ENCODE data around the gene SLC39A12.

The SLC39A12 gene

DNA sequence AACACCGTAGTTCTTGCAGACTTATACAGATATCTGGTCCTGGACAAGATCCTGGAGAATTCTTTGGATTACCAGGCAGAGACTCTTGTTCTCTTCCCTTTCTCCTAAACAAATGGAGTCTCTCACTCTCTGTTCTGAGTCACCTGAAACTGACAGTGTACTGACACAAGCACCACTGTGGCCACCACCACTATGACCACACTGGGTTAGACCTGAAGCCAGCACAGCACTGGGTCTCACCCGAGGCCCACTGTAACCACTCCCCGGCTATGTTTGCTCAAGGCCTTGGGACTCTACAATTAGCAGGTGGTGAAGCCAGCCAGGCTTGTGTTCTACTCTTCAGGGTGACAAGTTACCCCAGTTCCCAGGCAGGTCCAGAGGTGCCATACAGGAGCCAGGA, 22.8 kb downstream of the SLC39A12 start:
- H3K4me2 ChIP-seq (ENCODE audit: low read depth, low read length, poor library complexity, severe bottlenecking), result no peak overlapping the region
- no peaks in the 10 kb centered on the region for H3F3A ChIP-seq (ENCODE audit: insufficient read depth)
- TF ChIP-seq, protein P1, sequence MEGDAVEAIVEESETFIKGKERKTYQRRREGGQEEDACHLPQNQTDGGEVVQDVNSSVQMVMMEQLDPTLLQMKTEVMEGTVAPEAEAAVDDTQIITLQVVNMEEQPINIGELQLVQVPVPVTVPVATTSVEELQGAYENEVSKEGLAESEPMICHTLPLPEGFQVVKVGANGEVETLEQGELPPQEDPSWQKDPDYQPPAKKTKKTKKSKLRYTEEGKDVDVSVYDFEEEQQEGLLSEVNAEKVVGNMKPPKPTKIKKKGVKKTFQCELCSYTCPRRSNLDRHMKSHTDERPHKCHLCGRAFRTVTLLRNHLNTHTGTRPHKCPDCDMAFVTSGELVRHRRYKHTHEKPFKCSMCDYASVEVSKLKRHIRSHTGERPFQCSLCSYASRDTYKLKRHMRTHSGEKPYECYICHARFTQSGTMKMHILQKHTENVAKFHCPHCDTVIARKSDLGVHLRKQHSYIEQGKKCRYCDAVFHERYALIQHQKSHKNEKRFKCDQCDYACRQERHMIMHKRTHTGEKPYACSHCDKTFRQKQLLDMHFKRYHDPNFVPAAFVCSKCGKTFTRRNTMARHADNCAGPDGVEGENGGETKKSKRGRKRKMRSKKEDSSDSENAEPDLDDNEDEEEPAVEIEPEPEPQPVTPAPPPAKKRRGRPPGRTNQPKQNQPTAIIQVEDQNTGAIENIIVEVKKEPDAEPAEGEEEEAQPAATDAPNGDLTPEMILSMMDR (IDR thresholded peaks at IDR 0.05; ENCODE audit: insufficient read depth, low read length, poor library complexity, severe bottlenecking), result no peak
- TF ChIP-seq EZH2phosphoT487 (conservative IDR thresholded peaks at IDR 0.05; ENCODE audit: low read length), result no peak
- H3K9me3 ChIP-seq (ENCODE audit: insufficient read depth, low read length), result peaks cover 2% of the 10 kb centered on the region; the same call in 1 of the 2 replicates
- H3K4me3 ChIP-seq (ENCODE audit: insufficient read depth, low read length, poor library complexity, severe bottlenecking), result no peak overlapping the region
- H3K27me3 ChIP-seq (ENCODE audit: low read length), result no peaks in the 10 kb centered on the region
- no peak overlapping the region for H3K9ac ChIP-seq (ENCODE audit: low read length)
- H2AFZ ChIP-seq (ENCODE audit: low read depth, low read length, severe bottlenecking), result no peak overlapping the region
- no peaks in the 10 kb centered on the region for H3K9me2 ChIP-seq (replicated peaks; ENCODE audit: insufficient read depth, low read length)
- no peaks in the 10 kb centered on the region for H3K36me3 ChIP-seq (ENCODE audit: low read length)
- no peaks in the 10 kb centered on the region for H3K79me2 ChIP-seq (ENCODE audit: insufficient read depth, low read length)
- no peak overlapping the region for H3K27ac ChIP-seq (ENCODE audit: low read depth, low read length)
- no peaks in the 10 kb centered on the region for H4K20me1 ChIP-seq (ENCODE audit: low read depth, low read length)

DNA sequence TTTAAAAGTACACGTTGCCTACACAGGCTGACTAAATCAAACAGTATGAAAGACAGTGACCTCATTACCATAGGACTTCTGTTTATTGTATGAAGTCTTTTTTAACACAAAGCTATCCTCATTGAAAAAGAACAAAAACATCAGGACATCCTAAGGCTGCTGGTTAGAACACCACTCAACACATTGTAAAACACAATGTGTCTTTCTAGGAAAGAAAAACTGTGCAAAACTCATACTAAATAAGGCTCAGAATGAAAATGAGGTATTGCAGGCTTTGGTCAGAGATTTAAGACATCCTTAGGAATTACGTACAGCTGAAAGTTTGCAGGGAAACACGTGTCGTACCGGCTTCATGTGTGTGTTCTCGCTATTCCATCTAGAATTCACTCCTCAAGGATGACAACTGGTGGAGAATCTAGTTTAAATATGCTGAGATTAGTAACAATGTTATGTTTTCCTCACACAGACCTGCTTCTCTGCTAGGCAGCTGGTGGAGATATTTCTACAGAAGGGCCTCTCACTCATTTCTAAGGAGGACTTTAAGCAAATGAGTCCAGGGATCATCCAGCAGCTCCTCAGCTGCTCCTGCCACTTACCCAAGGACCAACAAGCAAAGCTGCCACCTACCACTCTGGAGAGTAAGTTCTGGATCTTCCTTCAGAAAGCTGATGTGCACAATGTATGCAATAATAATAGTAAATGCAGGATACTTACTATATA, 29.3 kb downstream of the SLC39A12 start:
- Histone ChIP-seq H3K9ac (ENCODE audit: low read length) (no peak overlapping the region), H4K20me1 (ENCODE audit: low read depth, low read length) (no peaks in the 10 kb centered on the region), H3K9me2 (replicated peaks; ENCODE audit: insufficient read depth, low read length) (no peaks in the 10 kb centered on the region), H3K36me3 (ENCODE audit: low read length) (no peaks in the 10 kb centered on the region), H3K79me2 (ENCODE audit: insufficient read depth, low read length) (no peaks in the 10 kb centered on the region), H3K4me2 (ENCODE audit: low read depth, low read length, poor library complexity, severe bottlenecking) (no peak overlapping the region), H3K27ac (ENCODE audit: low read depth, low read length) (no peak overlapping the region), H3K9me3 (ENCODE audit: insufficient read depth, low read length) (no peaks in the 10 kb centered on the region), H3K4me3 (ENCODE audit: insufficient read depth, low read length, poor library complexity, severe bottlenecking) (no peak overlapping the region), H2AFZ (ENCODE audit: low read depth, low read length, severe bottlenecking) (no peak overlapping the region), H3F3A (ENCODE audit: insufficient read depth) (peaks cover 1% of the 10 kb centered on the region; the same call in 1 of the 2 replicates), H3K27me3 (ENCODE audit: low read length) (no peaks in the 10 kb centered on the region)
- no peak for TF ChIP-seq EZH2phosphoT487 (conservative IDR thresholded peaks at IDR 0.05; ENCODE audit: low read length)
- TF ChIP-seq, protein P1 (IDR thresholded peaks at IDR 0.05; ENCODE audit: insufficient read depth, low read length, poor library complexity, severe bottlenecking), result no peak

DNA sequence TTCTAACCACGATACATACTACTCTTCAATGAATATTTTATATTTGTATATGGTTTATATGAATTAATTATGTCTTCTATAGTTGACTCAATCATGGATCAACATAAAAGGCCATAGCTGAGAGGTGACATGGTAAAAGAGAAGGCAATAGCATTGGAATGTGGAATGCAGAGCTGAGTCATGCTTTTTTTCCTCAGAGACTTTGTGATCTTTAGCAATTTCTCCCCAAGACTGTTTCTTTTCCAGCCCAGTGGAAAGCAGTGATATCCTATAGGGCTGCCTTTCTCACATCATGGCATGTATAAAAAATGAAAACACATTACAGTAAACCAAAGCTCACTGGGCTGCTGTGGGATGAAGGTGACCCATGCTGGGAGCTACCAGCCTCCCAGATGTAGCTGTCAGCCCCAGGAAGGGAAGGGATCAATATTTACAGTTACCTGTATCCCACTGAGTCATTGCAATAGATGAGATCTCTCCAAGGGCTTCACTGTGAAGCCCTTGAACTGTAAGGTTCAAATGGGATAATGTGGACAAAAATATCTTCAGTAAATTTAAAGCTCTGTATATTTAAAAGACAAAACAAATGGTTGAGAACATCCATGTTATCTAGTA, 30.2 kb downstream of the SLC39A12 start:
- Histone ChIP-seq H3K4me3 (ENCODE audit: insufficient read depth, low read length, poor library complexity, severe bottlenecking) (no peak overlapping the region), H4K20me1 (ENCODE audit: low read depth, low read length) (no peaks in the 10 kb centered on the region), H3K4me2 (ENCODE audit: low read depth, low read length, poor library complexity, severe bottlenecking) (no peak overlapping the region), H3K27ac (ENCODE audit: low read depth, low read length) (no peak overlapping the region), H3K9me3 (ENCODE audit: insufficient read depth, low read length) (no peaks in the 10 kb centered on the region), H3K79me2 (ENCODE audit: insufficient read depth, low read length) (no peaks in the 10 kb centered on the region), H3K36me3 (ENCODE audit: low read length) (no peaks in the 10 kb centered on the region), H2AFZ (ENCODE audit: low read depth, low read length, severe bottlenecking) (no peak overlapping the region), H3K9ac (ENCODE audit: low read length) (no peak overlapping the region), H3F3A (ENCODE audit: insufficient read depth) (peaks cover 5% of the 10 kb centered on the region; the same call in 1 of the 2 replicates), H3K9me2 (replicated peaks; ENCODE audit: insufficient read depth, low read length) (no peaks in the 10 kb centered on the region), H3K27me3 (ENCODE audit: low read length) (no peaks in the 10 kb centered on the region)
- TF ChIP-seq, protein P1 (IDR thresholded peaks at IDR 0.05; ENCODE audit: insufficient read depth, low read length, poor library complexity, severe bottlenecking), result no peak
- TF ChIP-seq EZH2phosphoT487 (conservative IDR thresholded peaks at IDR 0.05; ENCODE audit: low read length), result no peak

Data from SU-DHL-6 (cell line).